NOMO-1 treated with DMSO at 0.1 percent for 48 hours (cell line): ENCODE measurements around the gene FURIN.
"Not testable (repeated sequence)": the region's sequence is repeated elsewhere in the genome, so short reads cannot be mapped to it uniquely, and the experiment has no call there.

Source experiments
- DNase-seq: peaks from one replicate; lab custom pipeline; 2025; ENCODE audit not compliant: unreplicated experiment; lab: John Stamatoyannopoulos, UW

Gene FURIN

GRCh38 chr15:90901175-90902039, 33.0 kb downstream of the FURIN start:
- DNase-seq, result no peak

DNA sequence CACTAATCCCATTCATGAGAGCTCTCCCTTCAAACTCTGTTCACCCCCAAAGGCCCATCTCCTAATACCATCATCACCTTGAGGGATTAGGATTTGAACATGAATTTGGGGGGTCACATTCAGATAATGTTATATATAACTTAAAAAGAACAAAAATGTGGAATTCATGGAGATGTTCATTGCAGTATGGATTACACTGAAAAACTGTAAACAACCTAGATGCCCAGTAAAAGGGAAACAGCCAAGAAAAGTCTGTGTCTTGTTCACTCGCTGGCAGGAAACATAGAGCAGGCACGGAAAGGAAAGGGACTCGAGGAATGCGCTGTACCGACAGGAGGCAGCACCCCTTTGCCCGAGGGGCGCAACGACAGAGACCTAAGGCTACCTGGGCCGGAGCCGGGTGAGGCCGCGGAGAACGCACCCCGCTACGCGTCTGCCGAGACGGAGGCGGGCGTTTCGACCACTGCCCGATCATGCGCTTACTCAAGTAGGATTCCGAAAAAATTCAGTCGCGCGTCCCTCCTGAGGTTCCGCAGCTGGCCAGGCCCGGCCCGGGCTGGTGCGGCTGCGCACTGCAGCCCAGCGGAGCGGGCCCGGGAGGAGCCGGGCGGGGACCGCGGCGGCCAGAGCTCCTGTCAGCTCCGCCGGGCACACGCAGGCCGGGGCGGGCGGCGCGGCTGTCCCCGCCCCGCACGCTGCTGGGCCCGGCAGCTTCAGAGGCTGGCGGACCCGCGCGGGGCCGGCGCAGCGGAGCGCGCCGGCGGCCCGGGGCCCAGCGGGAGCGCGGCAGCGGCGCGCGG, 33.9 kb downstream of the FURIN start:
- DNase-seq, result peak; percentile 78

GRCh38 chr15:90902840-90903732, 34.7 kb downstream of the FURIN start, which contains the start of gene MAN2A2:
TSS of gene MAN2A2 (plus strand) at chr15:90903302. CDS start at chr15:90904208, 906 bp downstream.
- DNase-seq, result peak; percentile 64

DNA sequence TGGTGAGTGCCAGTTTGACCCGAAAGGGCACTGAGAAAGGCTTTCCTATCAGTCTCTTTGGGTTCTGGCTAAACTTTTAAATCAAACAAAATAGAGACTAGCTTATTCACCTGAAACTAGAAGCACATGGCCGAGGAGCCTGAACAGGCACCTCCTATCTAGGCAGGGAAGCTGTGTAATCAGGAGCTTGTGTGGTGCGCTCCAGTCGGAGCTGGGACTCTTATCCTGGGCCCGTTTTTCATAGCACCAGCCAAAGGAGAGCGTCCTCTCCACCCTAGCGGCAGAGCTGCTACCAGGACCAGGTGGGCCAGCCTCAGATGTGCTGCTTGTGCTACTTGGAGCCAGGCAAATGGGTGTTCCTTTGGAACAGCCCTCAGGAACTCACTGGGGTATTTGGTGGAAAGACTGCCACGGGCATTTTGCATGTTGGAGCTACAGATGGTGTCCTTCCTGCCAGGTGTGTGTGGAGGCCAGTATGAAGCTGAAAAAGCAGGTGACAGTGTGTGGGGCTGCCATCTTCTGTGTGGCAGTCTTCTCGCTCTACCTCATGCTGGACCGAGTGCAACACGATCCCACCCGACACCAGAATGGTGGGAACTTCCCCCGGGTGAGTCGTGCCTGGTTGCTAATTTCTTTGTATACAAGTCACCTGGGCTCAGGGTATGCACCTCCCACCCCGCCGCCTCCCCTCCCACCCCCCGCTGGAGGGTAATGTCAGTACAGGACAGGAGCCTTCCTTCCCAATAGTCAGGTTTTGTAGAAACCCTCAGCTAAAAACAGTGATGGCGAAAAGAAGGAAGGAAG, 35.5 kb downstream of the FURIN start:
- DNase-seq, result no peak

- no peak for DNase-seq
Observed at GRCh38 chr15:90904746-90905145, 36.4 kb downstream of the FURIN start.

GRCh38 chr15:90905306-90906180, 37.2 kb downstream of the FURIN start:
- no peak for DNase-seq

DNA sequence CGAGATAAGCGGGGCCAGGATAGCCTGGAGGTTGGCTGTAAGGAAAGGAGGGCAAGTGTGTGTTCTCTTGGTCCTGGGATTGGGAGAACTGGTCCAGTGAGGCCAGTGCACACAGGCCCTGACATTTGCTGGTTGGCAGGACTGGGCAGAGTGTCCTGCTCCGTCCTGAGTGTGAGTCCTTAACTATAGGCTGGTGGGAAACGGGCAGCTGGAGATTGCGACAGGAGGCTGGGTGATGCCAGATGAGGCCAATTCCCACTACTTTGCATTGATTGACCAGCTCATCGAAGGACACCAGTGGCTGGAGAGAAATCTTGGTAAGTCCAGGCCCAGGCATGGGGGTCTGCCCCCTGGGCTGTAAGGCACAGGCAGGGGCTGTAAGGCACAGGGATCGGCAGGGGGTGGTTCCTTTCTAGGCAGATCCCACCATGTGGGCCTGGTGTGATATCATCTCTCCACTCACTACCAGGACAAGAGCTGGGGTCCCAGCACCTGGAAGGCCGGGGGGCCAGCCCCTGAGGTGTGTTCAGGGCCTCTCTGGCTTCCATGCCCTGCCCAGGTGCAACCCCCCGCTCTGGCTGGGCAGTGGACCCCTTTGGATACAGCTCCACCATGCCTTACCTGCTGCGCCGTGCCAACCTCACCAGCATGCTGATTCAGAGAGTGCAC, 37.9 kb downstream of the FURIN start:
- DNase-seq, result no peak

GRCh38 chr15:90907051-90907660, 38.8 kb downstream of the FURIN start:
- DNase-seq, result no peak

- DNase-seq, result no peak
Observed at GRCh38 chr15:90907838-90908507, 39.6 kb downstream of the FURIN start.

DNA sequence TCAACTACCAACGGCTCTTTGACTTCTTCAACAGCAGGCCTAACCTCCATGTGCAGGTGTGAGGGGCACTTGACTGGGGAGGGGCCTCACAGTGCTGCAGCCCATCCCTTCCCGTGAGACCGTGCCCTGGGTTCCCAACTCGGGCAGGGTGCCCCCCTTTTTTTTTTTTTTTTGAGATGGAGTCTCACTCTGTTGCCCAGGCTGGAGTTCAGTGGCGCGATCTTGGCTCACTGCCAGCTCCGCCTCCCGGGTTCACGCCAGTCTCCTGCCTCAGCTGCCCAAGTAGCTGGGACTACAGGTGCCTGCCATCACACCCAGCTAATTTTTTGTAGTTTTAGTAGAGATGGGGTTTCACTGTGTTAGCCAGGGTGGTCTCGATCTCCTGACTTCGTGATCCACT, 41.1 kb downstream of the FURIN start:
- DNase-seq, result not testable (repeated sequence)

GRCh38 chr15:90909976-90910375, 41.6 kb downstream of the FURIN start:
- DNase-seq, result no peak

- no peak for DNase-seq
Observed at GRCh38 chr15:90910441-90911301, 42.3 kb downstream of the FURIN start.

GRCh38 chr15:90911302-90911623, 42.9 kb downstream of the FURIN start:
- no peak for DNase-seq

GRCh38 chr15:90911906-90912769, 43.8 kb downstream of the FURIN start:
- DNase-seq, result no peak

DNA sequence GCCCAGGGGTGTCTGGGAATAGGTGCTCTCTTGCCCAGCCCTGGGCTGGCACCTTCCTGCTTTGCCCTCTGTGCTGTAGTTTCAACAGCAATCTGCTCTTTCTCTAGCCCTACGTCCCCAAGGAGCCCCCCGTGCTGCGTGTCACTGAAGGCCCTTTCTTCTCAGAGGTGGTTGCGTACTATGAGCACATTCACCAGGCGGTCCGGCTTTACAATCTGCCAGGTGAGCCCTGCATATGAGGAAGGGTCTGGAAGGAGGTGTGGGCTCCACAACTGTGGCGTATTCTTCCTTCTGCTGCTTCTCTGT, 44.3 kb downstream of the FURIN start:
- no peak for DNase-seq

- DNase-seq, result no peak
Observed at GRCh38 chr15:90913398-90913944, 45.1 kb downstream of the FURIN start.
